Body of pancreas (tissue), 4 donors: ENCODE measurements around the gene SOBP.

ENCODE experiments used
- POLR2A ChIP-seq, 3 donors: fragments of 450-650 bp; IDR thresholded peaks; one replicate each; pipeline ENCODE4 v1.6.1; 2016; ENCODE audit warnings: antibody characterized with exemption in 3 of 3, mild to moderate bottlenecking in 2 of 3
- TF ChIP-seq, protein P1 (sequence below), 7 experiments: fragments of 450-650 bp in 4 of 7; fragments of 200-600 bp in 3 of 7; sonication (generic) in 3 of 7; IDR thresholded peaks; one replicate each; pipeline ENCODE4 v1.5.1; 2016 to 2019; ENCODE audit warnings: antibody characterized with exemption in 7 of 7

GRCh38 chr6:107537559-107537958, 47.6 kb downstream of the SOBP start:
- TF ChIP-seq, protein P1, sequence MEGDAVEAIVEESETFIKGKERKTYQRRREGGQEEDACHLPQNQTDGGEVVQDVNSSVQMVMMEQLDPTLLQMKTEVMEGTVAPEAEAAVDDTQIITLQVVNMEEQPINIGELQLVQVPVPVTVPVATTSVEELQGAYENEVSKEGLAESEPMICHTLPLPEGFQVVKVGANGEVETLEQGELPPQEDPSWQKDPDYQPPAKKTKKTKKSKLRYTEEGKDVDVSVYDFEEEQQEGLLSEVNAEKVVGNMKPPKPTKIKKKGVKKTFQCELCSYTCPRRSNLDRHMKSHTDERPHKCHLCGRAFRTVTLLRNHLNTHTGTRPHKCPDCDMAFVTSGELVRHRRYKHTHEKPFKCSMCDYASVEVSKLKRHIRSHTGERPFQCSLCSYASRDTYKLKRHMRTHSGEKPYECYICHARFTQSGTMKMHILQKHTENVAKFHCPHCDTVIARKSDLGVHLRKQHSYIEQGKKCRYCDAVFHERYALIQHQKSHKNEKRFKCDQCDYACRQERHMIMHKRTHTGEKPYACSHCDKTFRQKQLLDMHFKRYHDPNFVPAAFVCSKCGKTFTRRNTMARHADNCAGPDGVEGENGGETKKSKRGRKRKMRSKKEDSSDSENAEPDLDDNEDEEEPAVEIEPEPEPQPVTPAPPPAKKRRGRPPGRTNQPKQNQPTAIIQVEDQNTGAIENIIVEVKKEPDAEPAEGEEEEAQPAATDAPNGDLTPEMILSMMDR (IDR thresholded peaks at IDR 0.05) = no peak
- no peak for TF ChIP-seq POLR2A (IDR thresholded peaks at IDR 0.05)
